HepG2 (cell line): Measurements from ENCODE around the gene COL8A2.

Experiments
- FOXO4 ChIP-seq: sonication (generic); formaldehyde crosslinking; conservative IDR thresholded peaks from 2 replicates; pipeline ENCODE4 v1.8.1; 2023; ENCODE audit warnings: missing genetic modification reagents
- HOMEZ ChIP-seq: IDR thresholded peaks from 2 replicates; pipeline ENCODE4 v1.6.1; 2016; ENCODE audit warnings: low read depth
- POLR2AphosphoS5 ChIP-seq: IDR thresholded peaks from 2 replicates; pipeline ENCODE4 v1.6.1; 2012; ENCODE audit warnings: low read depth, low read length
- TBL1XR1 ChIP-seq: fragments of 150-350 bp; IDR thresholded peaks from 2 replicates; pipeline ENCODE4 v1.6.1; 2014; ENCODE audit warnings: borderline replicate concordance, low read length; ENCODE audit not compliant: partially characterized antibody
- TCF12 ChIP-seq, 2 experiments: fragments of 450-650 bp in 1 of 2; sonication (generic) in 1 of 2; formaldehyde crosslinking in 1 of 2; IDR thresholded peaks; 2 replicates each; pipeline versions ENCODE4 v1.6.1 to v1.8.0; 2017 to 2022; ENCODE audit warnings: antibody characterized with exemption in 1 of 2, mild to moderate bottlenecking in 1 of 2, missing genetic modification reagents in 1 of 2, moderate library complexity in 1 of 2
- THAP11 ChIP-seq: IDR thresholded peaks from 2 replicates; pipeline ENCODE4 v1.6.1; 2016; ENCODE audit warnings: missing biosample characterization, missing genetic modification reagents
- TOE1 ChIP-seq: sonication (generic); formaldehyde crosslinking; IDR thresholded peaks from 2 replicates; pipeline ENCODE4 v1.4.0; 2020; ENCODE audit warnings: mild to moderate bottlenecking, missing genetic modification reagents
- ZBTB4 ChIP-seq: sonication (generic); formaldehyde crosslinking; IDR thresholded peaks from 2 replicates; pipeline ENCODE4 v1.4.0; 2020; ENCODE audit warnings: missing genetic modification reagents, mild to moderate bottlenecking, borderline replicate concordance
- ZNF20 ChIP-seq: sonication (generic); formaldehyde crosslinking; IDR thresholded peaks from 2 replicates; pipeline ENCODE4 v1.4.0; 2020; ENCODE audit warnings: mild to moderate bottlenecking, moderate library complexity, missing genetic modification reagents

- TF ChIP-seq TOE1, result no peak
- TF ChIP-seq HOMEZ (CRISPR knock-in tag), result no peak
- TF ChIP-seq ZNF20, result no peak
- TF ChIP-seq ZBTB4 (CRISPR knock-in tag), result no peak
- TF ChIP-seq TCF12 (IDR thresholded peaks at IDR 0.05), result no peak
- no peak for TF ChIP-seq TCF12 (CRISPR knock-in tag; IDR thresholded peaks at IDR 0.05)
- TF ChIP-seq TBL1XR1, result no peak
- no peak for TF ChIP-seq FOXO4 (CRISPR knock-in tag)
- no peak for TF ChIP-seq THAP11
- no peak for TF ChIP-seq POLR2AphosphoS5
Observed at GRCh38 chr1:36142121-36142520, 17.1 kb upstream of the COL8A2 start.
